Frontal cortex (tissue), 4 donors: Measurements from ENCODE around the gene VSNL1. TPM values are rescaled to one million over a fixed set of nuclear protein-coding genes. Genes with fewer than 3 reads are reported as not detected.
"Not testable (repeated sequence)": the region's sequence is repeated elsewhere in the genome, so short reads cannot be mapped to it uniquely, and the experiment has no call there.

Source experiments
- DNase-seq, 2 donors: peaks; one replicate each; pipeline ENCODE4 v3.0.0; 2012; ENCODE audit warnings: low spot score in 2 of 2
- FAIRE-seq: peaks from 2 replicates; lab custom pipeline; 2012; peaks lifted over from hg19 to GRCh38; lab: Jason Lieb, UNC
- total RNA-seq: library from RNA; depleted of rRNA; stranded (reverse); fragments of >200 nt; gene quantifications from one replicate; pipeline ENCODE4 v1.2.3, GENCODE V29; 2014
- donor health status: control.
- donor health status: control.
- donor health status: control.

VSNL1 gene
- total RNA-seq, 1 donor from 2014 or later, result 24.5 TPM

DNA sequence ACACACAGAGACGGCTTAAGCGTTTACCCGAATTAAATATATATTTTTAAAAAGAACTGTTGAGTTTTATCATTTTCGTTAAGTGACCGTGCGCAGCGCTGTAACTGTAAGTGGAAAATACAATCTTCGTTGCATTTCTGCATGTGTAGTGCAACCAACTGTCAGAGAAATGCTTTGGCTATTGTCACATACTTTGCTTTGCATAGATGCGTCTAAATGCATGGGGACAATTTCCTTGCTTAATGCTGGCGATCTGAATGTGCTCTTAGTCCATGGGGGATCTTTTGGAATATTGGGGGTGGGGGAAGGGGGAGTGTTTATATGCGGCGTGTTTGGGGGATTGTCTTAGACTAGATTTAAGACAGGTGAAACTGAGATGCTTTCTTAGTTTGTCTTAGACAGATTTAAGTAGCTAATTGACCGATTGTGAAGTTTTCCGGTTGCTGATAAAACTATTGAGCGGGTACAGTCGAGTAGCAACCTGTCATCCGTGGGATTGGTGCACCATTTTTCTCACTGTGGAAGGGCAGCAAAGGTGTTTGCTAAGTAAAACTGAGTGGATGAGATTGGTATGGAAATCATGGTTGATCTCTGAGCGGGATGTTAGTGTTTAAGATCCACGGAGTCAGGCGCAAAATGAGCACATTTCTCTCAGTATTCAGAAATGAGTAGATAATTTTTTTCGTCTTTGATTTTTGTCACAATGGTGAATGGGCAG lies 476 bp downstream of the VSNL1 start:
- DNase-seq, result no peak

DNA sequence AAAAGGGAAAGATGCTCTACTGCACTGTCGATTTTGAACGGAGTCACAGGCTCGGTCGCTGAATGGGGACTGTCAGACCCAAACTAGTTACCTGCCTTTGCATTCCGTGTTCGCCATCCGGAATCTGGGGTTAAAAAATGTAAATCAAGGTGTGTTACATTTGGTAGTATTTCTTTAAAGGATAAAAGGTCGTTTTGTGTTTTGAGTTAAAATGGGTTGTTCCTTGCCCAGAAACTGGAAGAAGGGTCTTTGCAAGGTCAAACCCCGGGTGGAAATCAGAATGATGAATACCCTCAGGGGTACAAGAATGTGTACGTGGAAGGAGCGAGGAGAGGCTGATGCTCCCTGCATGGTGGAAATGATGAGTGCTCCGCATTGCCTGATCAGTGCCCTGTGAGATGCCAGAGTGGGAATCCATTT lies 1.0 kb downstream of the VSNL1 start:
- no peak for FAIRE-seq
- no peak for DNase-seq

More for the DNA sequence above, 476 bp downstream of the VSNL1 start:
- no peak for FAIRE-seq

DNA sequence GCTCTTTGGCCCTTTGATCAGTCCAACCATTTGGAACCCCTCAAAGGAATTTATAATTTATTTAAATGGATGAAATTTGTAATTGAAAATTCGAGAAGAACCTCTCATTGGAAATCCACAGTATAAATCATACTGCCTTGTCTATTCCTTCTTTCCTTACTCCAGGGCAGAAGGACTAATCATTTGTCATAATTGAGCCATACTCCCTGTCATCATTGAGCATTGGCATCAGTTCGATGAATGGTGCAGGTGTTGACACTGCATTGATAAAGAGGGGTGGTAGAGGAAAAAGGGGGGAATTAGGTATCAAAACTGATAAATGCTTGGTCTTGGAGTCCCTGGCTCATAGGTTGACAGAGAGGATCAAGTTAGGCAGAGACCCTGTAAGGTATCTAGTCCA lies 2.0 kb downstream of the VSNL1 start:
- DNase-seq (no peak), FAIRE-seq (no peak)

DNA sequence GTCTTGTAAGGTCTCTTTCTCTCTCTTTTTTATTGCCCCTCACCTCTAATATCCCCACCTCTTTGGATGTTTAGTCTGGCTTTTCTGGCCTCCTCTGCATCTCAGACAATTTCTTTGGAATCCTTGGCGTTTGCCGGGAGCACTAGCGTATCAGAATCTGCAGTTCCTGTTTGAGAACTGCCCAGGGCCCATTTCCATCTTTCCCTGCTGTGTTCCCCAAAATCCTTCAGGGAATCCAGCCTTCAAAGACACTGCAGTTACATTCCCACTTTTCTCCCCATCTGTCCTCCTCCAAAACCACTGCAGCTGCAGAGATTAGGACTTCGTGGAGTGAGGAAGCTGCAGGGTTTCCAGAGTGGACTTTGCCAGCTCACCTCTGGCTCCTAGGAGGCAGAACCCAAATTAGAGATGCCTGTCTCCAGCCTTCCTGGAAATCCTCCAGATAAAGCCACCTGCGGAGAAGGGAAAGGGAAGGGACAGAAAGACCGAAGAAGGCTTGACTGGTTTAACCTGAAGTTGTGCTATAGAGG lies 2.7 kb downstream of the VSNL1 start:
- DNase-seq (no peak), FAIRE-seq (no peak)

DNA sequence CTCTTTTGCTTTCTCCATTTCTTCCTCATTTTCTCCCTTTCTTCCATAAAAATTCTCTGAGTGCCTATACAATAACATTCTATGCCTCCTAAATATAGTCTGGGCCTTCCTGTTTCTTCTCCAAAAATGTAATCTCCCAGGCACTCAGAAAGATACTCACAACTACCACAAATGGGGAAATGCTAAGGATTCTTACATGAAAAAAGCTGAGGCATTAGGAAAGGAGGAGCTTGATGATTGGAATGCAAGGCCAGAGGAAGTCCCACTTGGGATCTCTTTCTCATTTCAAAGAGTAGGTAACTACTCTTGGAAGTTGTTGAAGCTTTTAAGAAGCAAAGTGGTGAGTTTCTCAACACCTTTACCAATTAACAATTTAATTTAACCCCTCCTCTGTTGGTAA lies 3.4 kb downstream of the VSNL1 start:
- DNase-seq (no peak), FAIRE-seq (no peak)

DNA sequence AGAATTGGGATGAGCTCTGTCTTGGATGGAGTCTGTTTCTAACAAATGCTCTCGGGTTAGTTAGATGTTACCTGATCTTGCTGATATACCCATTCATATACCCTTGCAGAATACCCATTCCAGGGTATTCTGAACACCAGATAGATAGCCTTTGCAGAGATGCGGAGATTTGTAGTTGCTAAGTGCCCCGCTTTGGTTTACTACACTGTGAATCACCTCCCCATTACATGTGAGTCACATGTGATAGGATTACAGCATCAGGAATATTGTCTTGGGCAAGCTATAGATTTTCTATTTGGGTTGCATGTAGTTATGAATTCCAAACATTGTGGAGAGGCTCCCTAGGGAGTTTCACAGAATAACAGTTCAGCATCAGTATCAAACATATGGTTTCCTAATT lies 3.8 kb downstream of the VSNL1 start:
- no peak for DNase-seq
- no peak for FAIRE-seq

DNA sequence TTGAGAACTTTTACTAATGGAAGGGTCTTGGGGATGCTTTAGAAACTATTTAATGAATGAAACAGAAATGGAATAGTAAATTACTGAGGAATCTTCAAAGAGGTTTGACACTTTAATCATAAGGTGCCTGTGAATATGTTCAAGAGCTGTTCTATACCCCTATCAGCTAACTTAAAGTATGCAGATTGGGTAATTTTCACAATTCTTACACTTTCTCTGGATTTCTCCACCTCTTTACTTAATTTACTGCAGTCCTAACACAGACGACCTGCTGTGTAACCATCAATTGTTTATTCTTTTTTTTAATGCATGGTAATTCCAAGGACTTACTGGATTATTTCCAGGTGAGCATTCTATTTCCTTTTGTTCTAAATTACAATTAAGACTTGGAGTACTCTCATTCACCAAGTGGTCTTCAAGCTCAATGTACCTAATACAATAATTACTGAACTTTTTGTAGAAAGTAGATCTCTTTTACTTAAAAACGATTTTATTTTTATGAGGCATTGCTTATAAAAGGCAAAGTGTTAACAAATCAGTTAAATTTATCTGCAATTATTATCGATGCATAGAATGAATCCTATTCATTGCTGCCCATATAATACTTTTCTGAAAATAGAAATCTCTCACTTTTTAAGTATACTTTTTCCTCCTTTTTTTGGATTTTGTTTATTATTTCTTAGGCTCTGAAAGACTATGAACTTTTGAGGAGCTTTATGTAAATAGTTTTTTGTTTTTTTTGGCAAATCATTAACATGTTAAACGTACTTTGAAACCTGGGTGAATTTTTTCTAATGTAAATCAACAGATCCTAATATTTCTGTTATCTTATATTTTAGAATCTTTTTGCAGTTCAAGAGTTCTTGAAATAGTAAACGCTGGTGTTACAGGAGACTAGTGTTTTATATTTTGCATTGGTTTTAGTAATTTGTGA lies 5.5 kb downstream of the VSNL1 start:
- no peak for FAIRE-seq
- no peak for DNase-seq

DNA sequence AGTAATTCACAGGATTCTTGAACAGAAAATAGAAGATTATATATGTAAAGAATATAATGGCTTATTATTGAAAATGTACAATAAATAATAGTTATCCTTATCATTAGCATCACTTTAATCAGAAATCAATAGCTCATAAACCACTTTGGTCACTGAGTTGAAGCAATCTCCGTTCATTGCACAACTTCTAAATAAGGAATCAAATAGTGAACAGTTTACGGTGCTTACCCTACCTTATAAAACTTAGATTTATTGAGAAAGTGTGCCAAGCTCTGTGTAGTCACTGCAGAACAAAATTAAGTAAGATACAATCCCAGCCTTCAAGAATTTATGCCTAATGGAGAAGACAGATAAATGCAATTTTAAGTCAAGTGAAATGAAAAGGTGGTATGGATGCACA lies 6.7 kb downstream of the VSNL1 start:
- FAIRE-seq, result no peak
- DNase-seq, result no peak

DNA sequence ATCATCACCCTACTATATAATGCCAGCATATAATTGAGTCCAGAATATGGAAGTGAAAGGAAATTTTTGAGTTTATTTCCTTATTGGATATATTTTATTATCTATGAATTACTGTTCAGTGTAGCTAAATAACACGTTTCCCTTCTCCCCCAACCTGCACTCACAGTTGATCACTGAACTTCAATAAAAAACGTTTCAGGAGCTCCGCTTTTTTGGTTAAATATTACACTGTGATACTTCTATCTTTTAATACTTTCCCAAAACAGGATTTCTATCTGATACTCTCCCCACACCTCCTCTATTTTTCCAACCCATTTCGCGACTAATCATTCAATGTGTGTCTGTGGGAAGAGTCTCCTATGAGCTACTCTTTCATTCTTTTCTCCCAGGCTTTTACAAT lies 7.2 kb downstream of the VSNL1 start:
- no peak for DNase-seq
- no peak for FAIRE-seq

DNA sequence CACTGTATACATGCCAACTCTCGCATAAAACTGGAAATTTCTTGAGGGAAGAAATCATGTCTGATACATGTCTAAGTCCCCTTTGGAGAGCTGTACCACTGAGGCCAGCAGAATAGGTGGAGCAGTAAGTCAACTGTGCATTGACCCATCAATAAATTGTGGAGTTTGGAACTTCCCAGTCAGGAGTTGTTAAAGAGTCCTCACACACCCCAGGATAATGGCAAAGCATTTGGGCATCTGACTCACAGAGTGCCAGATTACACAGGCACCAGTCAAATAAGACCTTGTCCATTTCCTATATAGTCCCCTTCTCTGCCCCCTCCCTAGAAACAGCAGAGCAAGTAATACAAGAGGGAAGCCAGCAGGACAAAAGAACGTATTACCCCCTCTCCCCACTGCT lies 10.4 kb downstream of the VSNL1 start:
- no peak for FAIRE-seq
- DNase-seq, result no peak

DNA sequence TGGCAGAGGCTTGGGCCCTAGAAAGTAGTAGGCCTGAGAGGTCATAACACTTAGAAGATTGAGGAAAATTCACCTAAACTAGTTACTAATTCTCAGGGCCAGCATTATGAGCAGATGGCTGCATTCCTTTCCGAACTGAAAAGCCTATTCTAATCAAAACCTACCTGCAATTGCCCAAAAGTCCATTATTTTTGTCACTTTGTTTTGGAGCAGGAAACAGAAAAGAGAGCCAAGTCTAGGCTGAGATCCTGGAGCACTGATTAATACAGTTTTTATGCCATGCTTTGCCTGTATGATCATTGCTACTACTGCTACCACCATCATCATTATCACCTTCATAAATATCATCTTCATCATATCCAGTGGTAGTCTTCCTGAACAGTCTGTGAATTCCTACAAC lies 14.7 kb downstream of the VSNL1 start:
- DNase-seq (no peak), FAIRE-seq (no peak)

DNA sequence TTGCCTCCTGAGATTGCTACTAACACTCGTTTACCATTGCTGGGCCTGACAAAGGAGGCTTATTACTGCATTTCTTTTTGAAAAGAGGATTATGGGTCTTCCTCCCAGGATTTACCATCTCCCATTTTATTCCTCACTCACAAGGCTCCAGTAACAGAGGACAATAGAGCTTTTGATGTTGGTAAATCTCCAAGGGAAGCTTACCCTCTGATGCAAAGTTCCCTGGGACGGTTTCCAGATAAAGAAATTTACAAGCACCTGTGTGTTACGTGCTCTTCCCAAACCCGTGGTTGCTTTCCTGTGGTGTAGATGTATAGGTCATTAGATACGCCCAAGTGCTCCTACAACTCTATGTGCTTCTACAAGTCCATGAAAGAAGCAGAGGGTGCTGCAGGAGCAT lies 17.1 kb downstream of the VSNL1 start:
- no peak for FAIRE-seq
- no peak for DNase-seq

DNA sequence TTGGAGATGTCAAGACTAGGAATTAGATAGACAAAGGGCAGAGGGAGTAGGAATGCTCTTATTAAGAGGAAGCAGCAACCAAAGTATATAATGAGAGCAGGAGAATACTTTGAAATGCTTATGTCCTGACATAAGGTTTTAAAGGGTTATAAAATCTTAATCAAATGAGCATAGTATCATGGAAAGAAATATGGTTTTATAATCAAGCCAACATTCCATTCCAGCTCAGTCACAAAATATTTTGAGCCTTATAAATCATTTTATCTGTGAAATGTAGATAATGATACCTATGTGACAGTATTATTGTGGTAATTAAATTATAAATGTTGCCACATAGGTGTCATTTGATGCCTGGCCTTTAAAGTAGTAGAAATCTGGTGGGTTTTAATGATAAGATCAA lies 17.6 kb downstream of the VSNL1 start:
- FAIRE-seq, result no peak
- no peak for DNase-seq

DNA sequence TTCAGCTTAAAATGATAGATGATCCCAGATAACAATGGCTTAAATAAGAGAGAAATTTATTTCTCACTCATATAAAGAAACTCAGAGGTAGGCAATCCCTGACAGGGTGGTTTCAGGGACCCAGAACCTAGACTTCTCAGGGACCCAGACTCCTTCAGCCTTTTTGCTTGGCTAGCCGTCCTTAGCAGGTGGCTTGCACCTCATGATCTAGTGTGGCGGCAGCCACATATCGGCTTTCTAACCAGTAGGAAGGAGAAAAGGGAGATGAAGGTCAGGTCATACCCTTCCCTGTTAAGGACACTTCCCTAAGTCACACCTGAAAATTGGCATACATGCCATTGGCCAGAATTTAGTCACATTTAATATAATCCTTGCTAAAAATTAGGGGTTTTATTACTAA lies 18.4 kb downstream of the VSNL1 start:
- no peak for DNase-seq
- FAIRE-seq, result no peak

DNA sequence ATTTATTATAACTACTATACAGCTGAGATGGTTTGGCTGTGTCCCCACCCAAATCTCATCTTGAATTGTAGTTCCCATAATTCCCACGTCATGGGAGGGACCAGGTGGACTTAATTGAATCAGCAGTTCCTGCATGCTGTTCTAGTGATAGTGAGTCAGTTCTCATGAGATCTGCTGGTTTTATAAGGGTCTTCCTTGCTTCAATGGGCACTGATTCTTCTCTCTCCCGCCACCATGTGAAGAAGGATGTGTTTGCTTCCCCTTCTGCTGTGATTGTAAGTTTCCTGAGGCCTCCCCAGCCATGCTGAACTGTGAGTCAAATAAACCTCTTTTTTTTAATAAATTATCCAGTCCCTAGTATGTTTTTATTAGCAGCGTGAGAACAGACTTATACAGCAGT lies 25.2 kb downstream of the VSNL1 start:
- DNase-seq, FAIRE-seq: not testable (repeated sequence)

DNA sequence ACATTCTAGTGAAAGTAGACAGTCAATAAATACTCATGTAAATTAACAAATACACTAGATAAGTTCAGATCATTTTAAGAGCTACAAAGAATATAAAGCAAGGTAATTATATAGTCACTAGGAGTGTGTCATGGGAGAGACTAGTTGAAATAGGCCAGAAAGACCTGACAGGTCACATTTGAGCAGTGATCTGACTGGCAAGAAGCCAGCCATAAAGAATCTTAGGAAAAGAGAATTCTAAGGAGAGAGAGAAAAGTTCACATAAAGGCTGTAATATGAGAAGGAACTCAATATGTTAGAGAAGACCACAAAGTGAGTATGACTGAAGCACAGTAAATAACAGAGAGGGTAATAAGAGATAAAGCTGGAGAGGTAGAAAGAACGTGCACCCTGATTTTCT lies 31.2 kb downstream of the VSNL1 start:
- DNase-seq, result no peak
- FAIRE-seq, result no peak

DNA sequence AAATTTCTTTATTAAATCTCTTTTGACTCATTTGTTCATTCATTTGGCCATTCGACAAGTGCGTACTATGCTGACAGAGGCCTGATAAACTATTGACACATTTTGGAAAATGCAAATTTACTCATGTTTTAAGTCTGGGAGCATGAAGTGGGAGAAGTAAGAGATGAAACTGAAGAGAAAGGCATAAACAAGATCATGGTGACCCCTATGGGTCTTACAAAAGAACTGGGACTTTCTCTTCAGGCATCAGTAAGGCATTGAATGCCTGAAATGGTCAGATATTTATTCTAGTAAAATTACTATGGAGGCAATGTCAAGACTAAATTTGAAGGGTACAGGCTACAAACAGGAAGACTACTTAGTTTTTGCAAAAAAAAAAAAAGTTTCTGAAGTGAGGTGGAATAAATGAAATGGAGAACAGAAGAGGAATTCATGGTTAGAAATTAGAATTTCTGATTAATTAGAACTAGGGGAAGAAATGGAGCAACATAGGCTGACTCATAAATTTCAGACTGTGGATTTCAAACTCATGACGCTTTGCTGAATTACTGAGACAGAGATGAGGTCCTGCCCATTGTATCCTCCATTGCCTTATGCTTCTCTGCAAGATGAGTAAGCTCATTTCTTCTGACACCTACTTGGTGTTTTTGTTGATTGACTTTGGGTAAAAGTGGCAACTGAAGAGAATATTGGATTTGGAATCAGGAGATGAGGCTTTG lies 32.7 kb downstream of the VSNL1 start:
- FAIRE-seq (no peak), DNase-seq (no peak)

DNA sequence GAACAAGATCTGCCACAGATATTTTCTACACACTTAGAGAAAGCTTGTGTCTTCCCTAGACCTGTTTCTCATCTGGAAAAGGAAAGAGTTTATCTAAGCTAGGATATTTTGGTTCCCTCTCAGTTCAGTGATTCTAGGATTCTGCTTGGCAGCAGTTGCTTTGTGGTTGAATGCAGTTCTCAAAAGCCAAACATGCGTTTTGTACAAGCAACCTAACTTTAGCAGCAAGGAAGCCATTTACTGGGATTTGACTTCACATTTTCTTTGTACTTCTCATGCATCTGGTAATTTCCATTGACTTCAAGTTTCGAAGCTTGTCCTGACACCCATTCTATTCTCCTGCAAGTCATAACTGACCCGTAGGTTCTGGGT lies 33.3 kb downstream of the VSNL1 start:
- DNase-seq (no peak), FAIRE-seq (no peak)

DNA sequence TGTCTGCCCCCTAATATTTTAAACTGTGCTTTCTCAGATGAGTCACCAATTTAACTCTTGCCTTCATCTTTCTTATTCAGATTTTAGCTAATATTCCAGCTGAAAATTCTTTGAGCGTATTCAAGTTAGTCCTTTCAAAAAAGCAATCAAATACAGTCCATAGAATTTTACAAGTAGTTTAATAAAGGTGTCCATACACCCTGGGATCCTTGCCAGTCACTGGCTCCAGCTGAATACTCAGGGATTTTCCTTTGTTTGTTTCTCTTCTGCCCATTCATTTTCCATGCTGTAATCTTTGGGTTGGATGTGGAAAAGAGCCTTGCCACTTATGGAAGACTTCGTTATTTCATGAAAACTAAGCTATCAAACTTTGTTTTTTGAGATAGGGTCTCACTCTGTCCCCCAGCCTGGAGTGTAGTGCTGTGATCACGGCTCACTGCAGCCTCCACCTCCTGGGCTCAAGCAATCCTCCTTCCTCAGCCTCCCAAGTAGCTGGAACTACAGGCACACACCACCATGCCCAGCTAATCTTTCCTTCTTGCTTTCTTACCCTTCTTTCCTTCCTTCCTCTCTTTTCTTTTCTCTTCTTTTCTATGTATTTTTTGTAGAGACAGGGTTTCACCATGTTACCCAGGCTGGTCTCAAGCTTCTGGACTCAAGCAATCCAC lies 34.0 kb downstream of the VSNL1 start:
- DNase-seq (no peak), FAIRE-seq (no peak)

DNA sequence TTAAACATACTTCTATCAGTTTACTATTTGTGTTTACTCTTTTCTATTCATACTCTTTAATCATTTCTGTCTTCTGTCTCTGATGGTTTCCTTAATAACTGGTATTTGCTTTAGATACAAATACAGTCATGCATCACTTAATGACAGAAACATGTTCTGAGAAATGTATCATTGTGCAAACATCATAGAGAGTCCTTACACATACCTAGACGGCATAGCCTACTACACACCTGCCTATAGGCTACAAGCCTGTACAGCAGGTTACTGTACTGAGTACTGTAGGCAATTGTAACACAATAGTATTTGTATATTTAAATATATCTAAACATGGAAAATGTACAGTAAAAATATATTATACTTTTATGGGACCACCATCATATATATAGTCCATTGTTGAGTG lies 36.3 kb downstream of the VSNL1 start:
- FAIRE-seq, result no peak
- no peak for DNase-seq
